GM21423 (cell line): ENCODE results near the gene TMEM109.

Source experiments
- ATAC-seq: cut with Tn5 transposase; IDR thresholded peaks from one replicate; pipeline ENCODE4 v1.9.1; 2021; ENCODE audit warnings: mild to moderate bottlenecking, moderate library complexity; ENCODE audit not compliant: unreplicated experiment

TMEM109 gene

DNA sequence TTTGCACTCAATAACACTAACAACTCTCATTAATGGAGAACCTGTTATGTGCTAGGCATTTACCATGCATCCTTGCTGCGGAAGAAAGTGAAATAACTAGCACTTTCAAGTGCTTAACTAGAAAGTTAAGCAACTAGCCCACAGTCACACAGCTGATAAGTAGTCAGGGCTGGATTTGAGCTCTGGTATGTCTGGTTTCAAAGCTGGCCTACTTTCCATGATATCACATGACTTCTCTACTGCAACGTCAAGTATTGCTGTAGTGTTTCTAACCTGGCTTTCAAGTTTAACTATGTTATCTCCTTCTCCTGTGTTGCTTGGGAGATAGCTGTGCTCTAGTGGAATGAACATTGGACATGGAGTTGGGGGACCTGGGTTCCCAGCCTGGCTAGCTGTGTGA is 25.9 kb downstream of the TMEM109 start:
- no peak for ATAC-seq

DNA sequence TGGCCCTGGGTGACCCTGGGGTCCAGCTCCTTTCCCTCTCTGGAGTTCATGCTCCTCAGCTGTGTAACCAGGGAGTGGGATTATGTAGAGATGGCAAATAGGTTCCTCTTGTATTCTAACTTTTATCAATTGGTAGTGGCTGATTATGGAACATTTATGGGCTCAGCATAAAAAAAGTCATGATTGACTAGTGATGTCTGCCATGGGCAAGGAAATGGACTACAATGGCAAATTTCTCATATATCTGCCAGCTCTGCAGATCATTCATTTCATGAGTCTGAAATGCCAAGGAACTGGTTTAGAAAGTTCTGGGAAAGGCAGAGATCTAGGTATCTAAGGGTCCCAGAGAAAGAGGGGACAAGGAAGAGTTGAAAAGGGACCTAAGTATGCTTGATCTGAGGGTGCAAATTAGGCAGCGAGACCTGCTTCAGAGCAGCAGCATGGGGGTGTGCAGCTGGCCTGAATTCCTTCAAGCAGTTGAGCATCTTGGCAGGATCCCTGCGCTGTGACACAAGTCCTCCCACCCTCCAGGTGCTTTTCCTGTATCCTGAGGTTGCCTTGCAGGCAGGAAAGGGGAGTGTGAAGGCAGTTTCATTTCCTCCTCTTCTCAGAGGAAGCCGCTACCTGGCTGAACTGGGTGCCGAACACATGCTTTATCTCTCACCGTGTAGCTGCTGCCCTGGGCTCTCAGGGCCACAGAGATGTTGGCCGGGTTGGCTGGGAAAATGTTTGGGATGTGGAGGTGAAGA is 27.6 kb downstream of the TMEM109 start:
- ATAC-seq, result no peak

DNA sequence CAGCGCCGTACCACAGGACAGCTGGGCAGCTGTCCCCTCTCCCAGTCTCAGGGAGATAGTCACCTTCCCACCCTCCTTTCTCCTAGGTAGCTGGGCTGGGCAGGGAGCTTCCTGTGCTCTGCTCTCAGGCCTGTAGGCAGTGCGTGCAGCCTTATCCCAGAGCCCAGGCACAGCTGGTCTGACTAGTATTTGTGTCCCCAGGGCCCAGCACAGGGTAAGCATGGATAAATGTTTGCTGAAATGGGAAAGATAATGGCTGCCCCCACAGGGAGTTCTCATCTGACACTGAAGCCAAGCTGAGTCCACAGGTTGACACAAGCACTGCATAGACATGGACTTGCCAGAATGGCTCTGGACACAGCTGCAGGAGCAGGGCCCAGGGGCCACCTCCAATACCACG is 28.3 kb downstream of the TMEM109 start:
- no peak for ATAC-seq

DNA sequence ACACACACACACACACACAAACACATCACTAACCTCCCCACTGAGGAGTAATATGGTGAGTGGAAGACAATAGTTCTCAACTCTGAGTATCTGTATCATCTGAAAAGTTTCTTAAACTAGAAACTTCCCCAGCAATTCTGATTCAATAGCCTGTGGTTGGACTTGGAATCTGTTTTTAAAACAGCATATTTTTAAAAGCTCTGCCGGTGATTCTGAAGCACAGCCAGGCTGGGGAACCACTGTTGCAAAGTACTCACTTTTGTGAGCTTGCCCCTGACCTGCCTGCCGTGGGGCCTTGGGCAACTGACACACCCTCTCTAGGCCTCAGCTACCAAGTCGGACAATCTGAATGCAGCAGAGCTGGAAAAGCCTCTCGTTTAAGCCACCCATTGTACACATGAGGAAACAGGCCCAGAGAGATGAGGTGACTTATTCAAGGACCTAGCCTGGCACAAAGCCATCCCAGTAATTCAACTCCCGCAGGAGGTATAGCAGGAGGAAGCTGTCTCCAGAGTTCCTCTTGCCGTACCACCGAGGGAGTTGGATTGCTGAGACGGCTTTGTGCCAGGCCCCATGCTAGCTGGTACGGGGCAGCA is 29.1 kb downstream of the TMEM109 start:
- no peak for ATAC-seq

DNA sequence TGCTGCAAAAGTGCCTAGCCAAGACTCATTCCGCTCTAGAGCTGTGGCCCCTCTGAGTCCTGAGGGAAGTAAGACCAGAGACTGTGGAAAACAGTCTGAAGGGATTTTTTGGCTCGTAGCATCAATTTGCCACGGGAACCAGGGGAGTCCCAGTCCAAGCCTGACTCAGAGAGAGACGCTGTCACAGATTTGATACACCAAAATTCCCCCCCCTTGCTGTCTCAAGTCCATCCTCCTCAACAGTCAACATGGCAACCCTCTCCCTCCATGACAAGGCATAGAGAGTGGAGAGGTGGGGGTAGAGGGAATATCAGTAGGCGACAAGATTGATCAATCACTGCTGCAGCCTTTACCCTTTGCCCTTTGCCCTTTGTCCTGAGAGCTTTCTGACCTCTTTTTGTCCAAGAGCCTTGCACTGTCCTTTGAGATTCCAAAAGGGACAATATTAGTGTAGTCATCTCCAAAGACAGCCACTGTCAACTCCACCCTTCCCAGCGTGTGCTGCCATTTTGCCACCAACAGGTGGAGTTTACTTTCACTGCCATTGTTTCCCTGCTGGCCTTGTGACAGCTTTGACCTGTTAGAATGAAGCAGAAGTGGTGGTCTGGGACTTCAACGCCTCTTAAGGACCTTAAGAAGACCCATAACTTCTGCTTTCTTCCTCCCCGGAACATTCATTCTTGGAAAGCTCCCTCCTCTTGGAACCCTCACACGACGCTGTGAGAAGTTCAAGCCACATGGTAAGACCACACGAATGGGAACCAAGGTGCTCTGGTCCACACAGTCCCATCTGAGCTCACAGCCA is 30.7 kb downstream of the TMEM109 start:
- ATAC-seq, result no peak

DNA sequence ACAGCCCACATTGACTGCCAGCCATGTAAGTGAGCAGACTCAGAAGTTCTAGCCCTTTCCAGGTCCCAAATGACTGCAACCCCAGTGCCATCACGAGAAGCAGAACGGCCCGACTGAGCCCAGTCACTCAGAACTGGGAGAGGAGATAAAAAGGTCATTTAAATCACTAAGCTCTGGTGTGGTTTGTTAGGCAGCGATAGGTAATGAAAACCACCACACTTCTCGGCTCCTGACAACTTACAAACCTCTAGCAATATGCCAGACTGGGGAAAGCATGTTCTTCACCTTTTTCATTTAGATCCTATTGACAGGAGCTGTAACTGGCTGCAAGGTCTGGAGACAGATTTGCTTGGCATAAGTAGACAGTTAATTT is 31.3 kb downstream of the TMEM109 start:
- ATAC-seq, result no peak

DNA sequence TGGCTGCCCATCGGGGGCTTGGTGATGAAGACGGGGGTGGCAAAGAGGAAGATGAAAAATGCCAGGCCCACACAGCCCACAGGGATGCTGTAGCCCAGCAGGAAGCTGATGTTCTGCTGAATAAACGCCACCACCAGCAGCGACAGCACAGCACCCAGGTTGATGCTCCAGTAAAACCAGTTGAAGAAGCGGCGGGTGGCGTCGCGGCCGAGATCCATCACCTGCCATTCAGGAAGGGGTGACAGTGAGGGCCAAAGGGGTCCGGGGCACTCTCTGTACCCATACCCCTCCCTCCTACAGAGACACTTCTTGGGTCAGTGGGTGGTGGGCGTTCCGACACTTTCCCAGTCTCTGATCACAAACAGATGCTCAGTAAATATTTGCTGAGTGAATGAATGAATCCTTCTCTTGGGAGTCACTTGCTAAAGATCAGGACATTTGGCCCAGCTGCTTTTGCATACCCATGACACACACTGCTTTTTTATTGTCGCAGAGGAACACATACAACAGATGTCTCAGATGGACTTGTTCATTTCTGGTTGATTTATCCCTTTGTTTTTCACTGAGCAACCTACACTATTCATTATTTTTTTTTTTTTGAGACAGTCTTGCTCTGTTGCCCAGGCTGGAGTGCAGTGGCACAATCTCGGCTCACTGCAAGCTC is 32.8 kb downstream of the TMEM109 start:
- no peak for ATAC-seq

DNA sequence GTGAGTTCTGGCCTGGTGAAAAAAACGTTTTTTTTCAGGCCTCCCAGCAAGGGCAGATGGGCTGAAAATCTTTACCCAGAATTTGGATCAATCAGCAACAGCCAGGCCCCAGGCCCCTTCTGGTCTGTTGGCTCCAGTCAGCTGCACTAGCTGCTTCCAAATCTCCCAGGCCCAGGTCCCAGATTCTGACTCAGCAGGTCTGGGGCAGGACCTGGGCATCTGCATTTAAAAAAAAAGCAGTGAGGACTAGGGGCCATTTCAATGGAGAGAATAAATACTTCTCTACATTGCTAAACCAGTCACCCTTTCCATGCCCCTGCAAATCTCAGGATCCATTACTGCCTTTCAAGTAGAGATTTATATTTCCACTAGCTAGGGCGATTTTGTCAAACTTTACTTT is 33.7 kb downstream of the TMEM109 start:
- ATAC-seq, result no peak

DNA sequence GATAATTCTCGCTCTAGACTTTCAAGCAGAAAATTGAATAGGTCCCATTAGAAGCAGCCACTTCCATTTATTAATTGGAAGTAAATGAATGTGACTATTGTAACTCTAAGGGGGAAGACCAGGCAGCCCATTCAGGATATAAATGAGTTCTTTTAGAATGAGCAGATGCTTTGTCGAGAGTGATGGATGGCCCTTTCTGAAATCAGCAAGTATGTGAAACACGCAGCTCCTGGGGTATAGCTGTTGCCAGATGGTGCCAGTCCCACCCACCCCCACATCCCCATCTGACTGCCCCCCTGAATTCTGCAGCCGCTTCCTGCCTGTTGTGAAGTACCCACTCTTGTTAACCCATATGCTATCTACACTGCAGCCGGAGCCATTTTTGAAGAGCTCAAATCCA is 34.3 kb downstream of the TMEM109 start:
- ATAC-seq, result no peak

DNA sequence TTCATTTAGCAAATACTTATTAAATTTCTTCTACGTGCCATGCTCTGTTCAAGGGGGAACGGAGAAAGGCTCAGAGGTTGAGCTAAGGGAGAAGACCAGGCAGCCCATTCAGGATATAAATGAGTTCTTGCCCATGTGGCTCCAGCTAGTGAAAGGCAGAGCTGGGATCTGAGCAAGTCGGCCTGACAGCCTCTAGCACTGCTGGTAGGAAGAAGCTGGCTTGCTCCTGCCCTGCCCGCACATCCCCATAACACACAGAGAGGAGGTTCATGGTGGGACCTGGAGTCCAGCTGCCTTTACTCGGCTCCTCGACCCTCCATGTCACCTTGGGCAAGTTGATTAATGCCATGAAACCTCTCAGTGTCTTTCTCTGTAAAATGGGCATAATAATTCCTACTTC is 36.1 kb downstream of the TMEM109 start:
- ATAC-seq, result no peak

DNA sequence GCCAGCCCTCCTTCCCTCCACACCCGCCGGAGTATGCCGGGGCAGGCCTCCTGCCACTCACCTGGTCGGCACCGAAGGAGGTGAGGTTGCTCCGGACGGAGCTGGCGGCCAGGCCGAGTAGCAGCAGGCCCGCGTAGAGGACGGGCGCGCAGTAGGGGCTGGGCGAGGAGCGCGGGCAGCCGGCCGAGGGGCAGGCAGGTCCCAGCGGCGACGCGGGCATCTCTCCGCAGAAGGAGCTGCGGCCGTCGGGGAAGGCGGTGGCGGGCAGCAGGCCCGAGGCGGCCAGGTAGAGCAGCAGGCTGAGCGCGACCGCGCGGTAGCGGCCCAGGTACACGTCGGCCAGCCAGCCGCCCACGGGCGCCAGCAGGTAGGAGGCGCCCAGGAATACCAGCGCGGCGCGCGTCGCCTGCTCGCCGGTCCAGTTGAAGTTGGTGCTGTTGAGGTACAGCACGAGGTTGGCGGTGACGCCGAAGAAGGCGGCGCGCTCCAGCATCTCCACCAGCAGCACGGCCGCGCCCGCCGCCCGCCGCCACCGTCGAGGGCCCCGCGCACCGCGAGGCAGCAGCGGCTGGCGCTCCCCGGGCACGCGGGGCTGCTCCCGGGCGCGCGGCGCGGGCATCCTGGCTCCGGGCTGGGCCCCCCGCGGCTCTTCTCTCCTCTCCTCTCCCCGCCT is 37.1 kb downstream of the TMEM109 start:
- no peak for ATAC-seq

DNA sequence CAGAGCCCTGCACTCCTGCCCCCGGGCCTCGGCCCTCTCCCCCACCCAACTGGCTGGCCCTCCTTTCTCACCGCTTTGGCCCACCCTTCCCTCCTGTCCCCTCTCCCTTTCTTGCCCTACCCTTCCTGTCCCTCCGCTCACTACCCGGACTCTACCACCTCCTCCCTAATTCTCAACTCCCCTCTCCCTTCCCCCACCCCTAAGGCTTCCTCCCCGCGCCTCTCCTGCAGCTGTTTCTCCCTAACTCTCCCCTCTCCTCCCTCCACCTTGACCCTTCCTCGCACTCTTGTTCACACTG is 37.6 kb downstream of the TMEM109 start:
- no peak for ATAC-seq

DNA sequence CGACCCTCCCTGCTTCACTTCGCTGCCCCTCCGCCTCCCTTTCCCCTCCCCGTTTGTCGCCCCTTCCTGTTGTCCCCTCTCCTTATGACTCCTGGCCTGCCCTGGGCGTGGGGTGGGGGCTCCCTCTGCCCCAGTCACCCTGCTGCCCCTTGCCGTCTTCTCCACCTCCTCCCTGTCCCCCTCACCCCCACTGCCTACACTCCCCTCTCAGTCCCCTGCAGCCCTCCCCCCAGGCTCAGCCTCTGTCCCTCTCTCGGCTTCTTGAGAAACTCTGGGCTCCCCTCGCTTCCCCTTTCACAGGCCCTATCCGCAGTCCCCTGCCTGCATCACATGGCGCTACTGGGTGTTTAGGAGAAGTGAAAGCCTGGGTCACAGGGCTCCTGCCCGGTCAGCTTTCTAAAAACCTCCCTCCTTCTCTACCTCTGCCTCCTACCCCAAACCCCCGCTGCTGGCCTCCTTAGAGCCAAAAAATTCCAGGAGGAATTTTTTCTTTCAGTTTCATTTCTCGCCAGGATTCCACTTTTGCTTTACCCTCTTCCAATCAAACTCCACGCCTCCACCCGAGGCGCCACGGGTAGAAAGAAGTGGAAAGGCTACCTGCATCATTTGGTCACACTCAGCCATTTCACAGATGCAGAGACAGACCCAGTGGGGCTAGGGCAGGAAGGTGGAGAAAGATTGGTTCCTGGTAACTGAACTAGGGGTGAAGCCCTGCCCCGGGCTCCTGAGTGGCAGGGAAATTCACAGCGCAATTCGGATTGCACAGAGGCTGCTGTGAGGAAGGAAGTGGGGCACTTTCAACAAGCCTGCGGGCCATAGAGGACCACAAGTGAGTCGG is 38.2 kb downstream of the TMEM109 start, which contains the start of gene SLC15A3:
SLC15A3 (minus strand) TSS at position 273 of the 838 bp plus-strand sequence. CDS start 625 bp downstream, outside the sequence.
- ATAC-seq, result peak; percentile 79

DNA sequence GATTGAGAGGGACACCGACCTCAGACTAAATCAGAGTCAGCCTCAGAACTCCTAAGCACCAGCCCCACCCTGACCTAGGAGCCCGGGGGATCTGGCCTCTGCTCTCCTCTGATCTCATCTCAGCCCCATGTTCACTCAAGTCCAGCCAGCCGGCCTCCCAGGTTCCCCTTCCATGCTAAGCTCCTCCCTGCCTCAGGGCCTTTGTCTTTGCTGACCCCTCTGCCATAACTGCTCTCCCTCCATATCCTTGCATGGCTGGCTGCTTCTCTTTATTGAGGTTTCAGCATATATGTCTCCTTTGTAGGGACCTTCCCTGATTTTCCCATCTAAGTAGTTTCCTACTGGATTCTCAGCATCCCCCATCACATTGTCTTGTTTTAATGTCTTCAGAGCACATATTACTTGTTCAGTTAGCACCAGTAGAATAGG is 38.8 kb downstream of the TMEM109 start:
- no peak for ATAC-seq

DNA sequence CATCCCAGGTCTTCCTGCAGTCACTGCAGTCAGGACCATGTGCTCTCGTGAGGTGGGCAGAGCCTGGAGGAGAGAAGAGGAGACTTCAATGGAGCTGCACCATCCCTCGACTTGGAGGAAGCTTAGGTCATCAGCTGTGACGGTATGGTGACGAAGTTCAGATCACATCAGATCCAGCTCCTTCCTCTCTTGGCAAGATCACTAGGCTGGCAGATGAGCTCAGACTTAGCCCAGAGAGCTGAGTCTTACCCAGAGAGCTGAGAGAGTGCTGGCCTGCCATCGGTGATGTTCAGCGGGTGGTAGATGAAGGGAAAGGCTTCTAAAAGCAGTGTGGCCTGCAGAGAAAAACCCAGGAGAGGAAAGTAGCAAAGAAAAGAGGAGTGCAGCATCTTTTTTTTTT is 39.8 kb downstream of the TMEM109 start:
- ATAC-seq, result no peak

DNA sequence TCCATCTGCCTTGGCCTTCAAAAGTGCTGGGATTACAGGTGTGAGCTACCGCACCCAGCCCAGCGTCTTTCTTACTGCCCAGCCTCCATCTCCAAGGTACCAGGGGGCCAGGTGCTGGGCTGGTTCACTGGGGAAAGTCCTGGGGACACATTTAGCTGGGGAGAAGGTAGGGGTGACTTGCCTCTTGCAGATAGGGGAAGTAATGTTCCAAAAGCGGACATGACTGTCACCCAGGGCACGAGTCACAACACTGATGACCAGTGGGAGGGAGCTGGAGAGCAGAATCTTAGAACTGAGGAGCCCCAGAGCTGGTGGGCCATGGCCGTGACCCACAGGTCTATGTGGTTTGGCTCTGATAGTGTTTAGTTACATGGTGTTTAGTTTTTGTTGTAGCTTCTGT is 40.5 kb downstream of the TMEM109 start:
- ATAC-seq, result no peak

DNA sequence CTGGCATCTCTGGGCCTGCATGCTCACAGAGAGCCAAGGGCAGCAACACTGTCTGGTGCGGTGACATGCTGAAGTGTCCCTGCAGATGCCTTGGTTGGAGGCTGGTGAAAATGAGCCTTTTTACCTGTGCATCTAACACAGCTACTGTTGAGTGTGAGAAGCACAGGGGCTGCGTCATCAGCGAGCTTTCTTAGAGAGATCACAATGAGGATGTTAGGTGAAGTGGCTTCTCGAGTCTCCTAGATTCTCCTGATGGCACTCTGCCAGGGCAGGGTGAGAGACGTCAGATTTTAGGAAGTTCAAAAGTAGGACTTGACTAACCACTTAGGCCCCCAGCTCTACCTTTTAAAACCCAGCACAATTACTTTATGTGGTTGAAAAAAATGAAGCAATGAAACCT is 41.6 kb downstream of the TMEM109 start:
- ATAC-seq, result no peak

DNA sequence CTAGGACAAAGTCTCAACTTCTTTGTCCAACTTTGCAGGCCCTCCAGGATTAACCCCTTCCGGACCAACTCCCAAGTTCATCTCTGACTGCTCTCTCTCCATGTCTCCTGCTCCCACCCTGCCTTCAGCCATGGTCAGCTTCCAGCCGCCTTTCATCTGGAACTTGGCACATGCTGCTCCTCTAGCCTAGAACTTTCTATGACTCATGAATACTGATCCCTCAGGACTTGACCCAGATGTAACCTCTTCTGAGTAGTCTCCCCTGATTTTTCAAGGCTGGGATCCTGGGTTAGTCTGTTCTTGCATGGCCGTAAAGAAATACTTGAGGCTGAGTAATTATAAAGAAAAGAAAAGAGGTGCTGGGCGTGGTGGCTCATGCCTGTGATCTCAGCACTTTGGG is 43.2 kb downstream of the TMEM109 start:
- ATAC-seq, result no peak

DNA sequence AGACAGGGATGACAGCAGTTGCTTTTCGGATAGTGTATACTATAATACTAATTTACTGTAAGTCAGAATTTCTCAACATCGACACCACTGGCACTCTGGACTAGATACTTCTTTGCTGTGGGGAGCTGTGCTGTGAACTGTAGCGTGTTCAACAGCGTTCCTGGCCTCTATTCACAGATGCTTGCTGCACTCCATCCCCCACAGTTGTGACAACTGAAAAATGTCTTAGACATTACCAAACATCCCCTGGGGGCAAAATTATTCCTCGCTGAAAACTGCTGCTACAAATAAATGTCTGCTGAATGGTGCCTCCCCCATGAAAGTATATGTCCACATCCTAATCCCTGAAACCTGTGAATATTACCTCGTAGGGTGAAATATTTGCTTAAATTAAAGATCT is 45.5 kb downstream of the TMEM109 start:
- ATAC-seq, result no peak

DNA sequence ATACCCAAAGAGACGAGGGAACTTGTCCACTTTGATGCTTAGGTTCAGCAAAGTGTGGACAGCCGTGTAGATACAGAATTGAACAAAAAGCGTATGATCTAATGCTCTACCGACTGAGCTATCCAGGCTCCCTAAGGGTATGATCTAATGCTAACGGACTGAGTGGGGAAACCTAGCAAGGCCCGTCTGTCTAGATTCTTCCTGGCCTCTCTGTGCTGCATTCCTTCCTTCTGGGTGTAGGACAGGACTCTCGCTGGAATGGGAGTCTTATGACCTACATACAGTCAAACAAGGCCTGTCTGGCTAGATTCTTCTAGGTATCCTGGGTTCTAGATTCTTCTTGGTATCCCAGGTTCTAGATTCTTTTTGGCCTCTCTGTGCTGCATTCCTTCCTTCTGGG is 46.4 kb downstream of the TMEM109 start:
- ATAC-seq, result no peak
